Measurements from ENCODE around the gene PDE4A. TPM values are rescaled to one million over a fixed set of nuclear protein-coding genes. Genes with fewer than 3 reads are reported as not detected.
A peak's percentile ranks its signal among the peaks of the same experiment; 100 is the strongest.

Gene PDE4A
- total and polyA plus RNA-seq, 2 of the 8 experiments (the other 6 are each of a cell fraction or from before 2014, with no cell fraction given): 2.0 to 4.4 TPM

MicroRNAs within 50 kb of the gene (microRNA counts, 767-probe panel; counts per million panel counts)
- 879 counts per million, percentile 95 among the panel's probes with 10 or more counts for microRNA hsa-miR-1181

Small RNA genes within 50 kb of the gene (microRNA-seq; reads per million reads assigned to microRNA genes)
- gene MIR1181 (ENCODE audit: borderline microRNAs expressed in 2 of 2, borderline number of aligned reads in 2 of 2, borderline replicate concordance in 1 of 2): 0.20 to 0.23 reads per million in 2 experiments

Other genes with a start within 250 kb of the PDE4A start
- 208 and 210 TPM in 2 replicates for gene DNMT1, start 225.6 kb upstream of the PDE4A start, total RNA-seq (2021; fragmentation: NEBNext Ultra II Directional; extraction: Animal tissue kit (Norgen Biotek cat#: 25700))
- gene DNMT1, start 225.6 kb upstream of the PDE4A start, polyA plus RNA-seq (2011; rRNA removed): 101 and 121 TPM in 2 replicates
- 18.7 and 19.4 TPM in 2 replicates for gene S1PR2, start 189.2 kb upstream of the PDE4A start, total RNA-seq (2021; fragmentation: NEBNext Ultra II Directional; extraction: Animal tissue kit (Norgen Biotek cat#: 25700))
- gene S1PR2, start 189.2 kb upstream of the PDE4A start, polyA plus RNA-seq (2011; rRNA removed): 16.2 and 17.5 TPM in 2 replicates
- gene MRPL4, start 168.3 kb upstream of the PDE4A start, total RNA-seq (2021; fragmentation: NEBNext Ultra II Directional; extraction: Animal tissue kit (Norgen Biotek cat#: 25700)): 82.3 and 90.7 TPM in 2 replicates
- gene MRPL4, start 168.3 kb upstream of the PDE4A start, polyA plus RNA-seq (2011; rRNA removed): 187 and 282 TPM in 2 replicates
- 3.8 and 4.0 TPM in 2 replicates for gene ICAM1, start 149.4 kb upstream of the PDE4A start, total RNA-seq (2021; fragmentation: NEBNext Ultra II Directional; extraction: Animal tissue kit (Norgen Biotek cat#: 25700))
- 5.2 and 9.4 TPM in 2 replicates for gene ICAM1, start 149.4 kb upstream of the PDE4A start, polyA plus RNA-seq (2011; rRNA removed)
- 1.3 and 1.5 TPM in 2 replicates for gene ICAM4, start 133.6 kb upstream of the PDE4A start, total RNA-seq (2021; fragmentation: NEBNext Ultra II Directional; extraction: Animal tissue kit (Norgen Biotek cat#: 25700))
- gene ICAM4, start 133.6 kb upstream of the PDE4A start, polyA plus RNA-seq (2011; rRNA removed): 4.1 and 6.3 TPM in 2 replicates
- 1.9 and 4.8 TPM in 2 replicates for gene ICAM5, start 130.6 kb upstream of the PDE4A start, total RNA-seq (2021; fragmentation: NEBNext Ultra II Directional; extraction: Animal tissue kit (Norgen Biotek cat#: 25700))
- gene ICAM5, start 130.6 kb upstream of the PDE4A start, polyA plus RNA-seq (2011; rRNA removed): 3.9 and 9.0 TPM in 2 replicates
- gene ZGLP1, start 110.7 kb upstream of the PDE4A start, total RNA-seq (2021; fragmentation: NEBNext Ultra II Directional; extraction: Animal tissue kit (Norgen Biotek cat#: 25700)): 4.6 and 5.1 TPM in 2 replicates
- gene ZGLP1, start 110.7 kb upstream of the PDE4A start, polyA plus RNA-seq (2011; rRNA removed): 4.2 and 8.2 TPM in 2 replicates
- 27.0 and 27.8 TPM in 2 replicates for gene FDX2, start 104.5 kb upstream of the PDE4A start, total RNA-seq (2021; fragmentation: NEBNext Ultra II Directional; extraction: Animal tissue kit (Norgen Biotek cat#: 25700))
- 64.4 and 80.2 TPM in 2 replicates for gene FDX2, start 104.5 kb upstream of the PDE4A start, polyA plus RNA-seq (2011; rRNA removed)
- gene RAVER1, start 87.0 kb upstream of the PDE4A start, total RNA-seq (2021; fragmentation: NEBNext Ultra II Directional; extraction: Animal tissue kit (Norgen Biotek cat#: 25700)): 70.5 and 72.4 TPM in 2 replicates
- gene RAVER1, start 87.0 kb upstream of the PDE4A start, polyA plus RNA-seq (2011; rRNA removed): 5.7 and 17.1 TPM in 2 replicates
- gene ICAM3, start 80.9 kb upstream of the PDE4A start, total RNA-seq (2021; fragmentation: NEBNext Ultra II Directional; extraction: Animal tissue kit (Norgen Biotek cat#: 25700)): 16.5 TPM in 2 replicates
- 15.4 and 18.9 TPM in 2 replicates for gene ICAM3, start 80.9 kb upstream of the PDE4A start, polyA plus RNA-seq (2011; rRNA removed)
- 40.8 and 42.7 TPM in 2 replicates for gene TYK2, start 40.0 kb upstream of the PDE4A start, total RNA-seq (2021; fragmentation: NEBNext Ultra II Directional; extraction: Animal tissue kit (Norgen Biotek cat#: 25700))
- 32.1 and 47.6 TPM in 2 replicates for gene TYK2, start 40.0 kb upstream of the PDE4A start, polyA plus RNA-seq (2011; rRNA removed)
- 162 and 164 TPM in 2 replicates for gene CDC37, start 17.0 kb upstream of the PDE4A start, total RNA-seq (2021; fragmentation: NEBNext Ultra II Directional; extraction: Animal tissue kit (Norgen Biotek cat#: 25700))
- 181 and 285 TPM in 2 replicates for gene CDC37, start 17.0 kb upstream of the PDE4A start, polyA plus RNA-seq (2011; rRNA removed)
- gene KEAP1, start 82.8 kb downstream of the PDE4A start, total RNA-seq (2021; fragmentation: NEBNext Ultra II Directional; extraction: Animal tissue kit (Norgen Biotek cat#: 25700)): 80.6 and 82.0 TPM in 2 replicates
- 106 and 117 TPM in 2 replicates for gene KEAP1, start 82.8 kb downstream of the PDE4A start, polyA plus RNA-seq (2011; rRNA removed)
- 8.6 and 8.7 TPM in 2 replicates for gene S1PR5, start 96.9 kb downstream of the PDE4A start, total RNA-seq (2021; fragmentation: NEBNext Ultra II Directional; extraction: Animal tissue kit (Norgen Biotek cat#: 25700))
- 2.4 and 3.6 TPM in 2 replicates for gene S1PR5, start 96.9 kb downstream of the PDE4A start, polyA plus RNA-seq (2011; rRNA removed)
- gene ATG4D, start 123.4 kb downstream of the PDE4A start, total RNA-seq (2021; fragmentation: NEBNext Ultra II Directional; extraction: Animal tissue kit (Norgen Biotek cat#: 25700)): 43.7 and 51.4 TPM in 2 replicates
- gene ATG4D, start 123.4 kb downstream of the PDE4A start, polyA plus RNA-seq (2011; rRNA removed): 39.6 and 68.7 TPM in 2 replicates
- 45.2 and 50.1 TPM in 2 replicates for gene KRI1, start 145.5 kb downstream of the PDE4A start, total RNA-seq (2021; fragmentation: NEBNext Ultra II Directional; extraction: Animal tissue kit (Norgen Biotek cat#: 25700))
- 14.2 and 19.4 TPM in 2 replicates for gene KRI1, start 145.5 kb downstream of the PDE4A start, polyA plus RNA-seq (2011; rRNA removed)
- 2.6 and 3.0 TPM in 2 replicates for gene CDKN2D, start 148.4 kb downstream of the PDE4A start, total RNA-seq (2021; fragmentation: NEBNext Ultra II Directional; extraction: Animal tissue kit (Norgen Biotek cat#: 25700))
- gene CDKN2D, start 148.4 kb downstream of the PDE4A start, polyA plus RNA-seq (2011; rRNA removed): 4.0 and 4.2 TPM in 2 replicates
- 140 and 141 TPM in 2 replicates for gene AP1M2, start 166.8 kb downstream of the PDE4A start, total RNA-seq (2021; fragmentation: NEBNext Ultra II Directional; extraction: Animal tissue kit (Norgen Biotek cat#: 25700))
- 161 and 205 TPM in 2 replicates for gene AP1M2, start 166.8 kb downstream of the PDE4A start, polyA plus RNA-seq (2011; rRNA removed)
- 118 and 120 TPM in 2 replicates for gene SLC44A2, start 205.0 kb downstream of the PDE4A start, total RNA-seq (2021; fragmentation: NEBNext Ultra II Directional; extraction: Animal tissue kit (Norgen Biotek cat#: 25700))
- gene SLC44A2, start 205.0 kb downstream of the PDE4A start, polyA plus RNA-seq (2011; rRNA removed): 105 and 113 TPM in 2 replicates
- 675 and 695 TPM in 2 replicates for gene ILF3, start 233.8 kb downstream of the PDE4A start, total RNA-seq (2021; fragmentation: NEBNext Ultra II Directional; extraction: Animal tissue kit (Norgen Biotek cat#: 25700))
- 291 and 412 TPM in 2 replicates for gene ILF3, start 233.8 kb downstream of the PDE4A start, polyA plus RNA-seq (2011; rRNA removed)

Measured in H1 (cell line).